Endothelial cell of umbilical vein (primary cell): ENCODE measurements around the gene SULT4A1. TPM values are rescaled to one million over a fixed set of nuclear protein-coding genes. Genes with fewer than 3 reads are reported as not detected.

ENCODE experiments used
- BruUV-seq: library from RNA; stranded (reverse); fragments of 400-500 nt; replicated peaks from 2 replicates; lab custom pipeline; 2021; lab: Mats Ljungman, UMichigan
- CTCF ChIA-PET: fragments of 300-600, 350-600 bp; sonication (Branson Sonifier 250); formaldehyde crosslinking; loops from one replicate; lab custom pipeline; 2021; ENCODE audit warnings: antibody characterized with exemption, inconsistent platforms; lab: Charles Lee
- POLR2A ChIA-PET: fragments of 300-600, 350-600 bp; sonication (Branson Sonifier 250); formaldehyde crosslinking; loops from one replicate; lab custom pipeline; 2021; ENCODE audit warnings: antibody characterized with exemption, inconsistent platforms; lab: Charles Lee
- DNase-seq: peaks from one replicate; pipeline ENCODE4 v3.0.0-alpha.2; 2011; ENCODE audit warnings: low read depth, low spot score
- FAIRE-seq: peaks from 2 replicates; lab custom pipeline; 2011; peaks lifted over from hg19 to GRCh38; lab: Jason Lieb, UNC
- H2AFZ ChIP-seq: 2 replicates; pipeline ENCODE4 v1.6.0; 2012; ENCODE audit warnings: low read depth, low read length, control low read depth, inconsistent platforms
- H3K27ac ChIP-seq: 2 replicates; pipeline ENCODE4 v1.5.1; 2011; ENCODE audit warnings: low read depth, mild to moderate bottlenecking, control low read depth, low read length, moderate library complexity; ENCODE audit not compliant: insufficient read depth
- H3K27me3 ChIP-seq, 2 experiments: 2 replicates each; pipeline versions ENCODE4 v1.6.0 to v1.6.1; 2011; ENCODE audit warnings: low read length in 2 of 2, mixed read lengths in 1 of 2; ENCODE audit not compliant: control insufficient read depth in 2 of 2, insufficient read depth in 2 of 2
- H3K36me3 ChIP-seq, 2 experiments: 2 replicates in 1 of 2; 3 replicates in 1 of 2; pipeline ENCODE4 v1.5.1; 2011; ENCODE audit warnings: low read length in 2 of 2, mild to moderate bottlenecking in 1 of 2, moderate library complexity in 1 of 2; ENCODE audit not compliant: control insufficient read depth in 2 of 2, insufficient read depth in 2 of 2; ENCODE audit errors: extremely low read depth in 1 of 2
- H3K4me1 ChIP-seq: 3 replicates; pipeline ENCODE4 v1.5.1; 2011; ENCODE audit warnings: mild to moderate bottlenecking, low read length; ENCODE audit not compliant: control insufficient read depth, insufficient read depth; ENCODE audit errors: extremely low read depth
- H3K4me2 ChIP-seq: 2 replicates; pipeline ENCODE4 v1.6.1; 2011; ENCODE audit warnings: low read length, control low read depth, mixed read lengths; ENCODE audit not compliant: insufficient read depth
- H3K4me3 ChIP-seq, 3 experiments: fragments of 200-600 bp in 1 of 3; sonication (generic), shearing (Covaris generic) in 1 of 3; replicated peaks in 1 of 3; 2 replicates each; pipeline ENCODE4 v1.5.1; 2011 to 2016; ENCODE audit warnings: control low read depth in 3 of 3, low read length in 3 of 3, mild to moderate bottlenecking in 2 of 3, inconsistent platforms in 1 of 3, low read depth in 1 of 3, moderate library complexity in 1 of 3; ENCODE audit not compliant: insufficient read depth in 1 of 3
- H3K79me2 ChIP-seq: 2 replicates; pipeline ENCODE4 v1.6.0; 2012; ENCODE audit warnings: low read length, inconsistent platforms; ENCODE audit not compliant: control insufficient read depth, insufficient read depth
- H3K9ac ChIP-seq: replicated peaks from 2 replicates; pipeline ENCODE3; 2011; ENCODE audit warnings: low read length, control low read depth; ENCODE audit not compliant: insufficient read depth; ENCODE audit errors: extremely low read depth
- H3K9me1 ChIP-seq: replicated peaks from 3 replicates; pipeline ENCODE4 v1.6.0; 2011; ENCODE audit warnings: mild to moderate bottlenecking, low read length; ENCODE audit not compliant: control insufficient read depth, insufficient read depth; ENCODE audit errors: extremely low read depth
- H3K9me3 ChIP-seq: replicated peaks from 2 replicates; pipeline ENCODE4 v1.5.1; 2012; ENCODE audit warnings: low read length, inconsistent platforms; ENCODE audit not compliant: control insufficient read depth, insufficient read depth
- H4K20me1 ChIP-seq: replicated peaks from 2 replicates; pipeline ENCODE3; 2011; ENCODE audit warnings: mild to moderate bottlenecking, low read length; ENCODE audit not compliant: control insufficient read depth, insufficient read depth; ENCODE audit errors: extremely low read depth
- EZH2 ChIP-seq: IDR thresholded peaks from 2 replicates; pipeline ENCODE4 v1.6.1; 2012; ENCODE audit warnings: borderline replicate concordance, low read depth, mild to moderate bottlenecking, moderate library complexity, low read length, inconsistent platforms; ENCODE audit not compliant: severe bottlenecking
- FOS ChIP-seq: IDR thresholded peaks from 2 replicates; pipeline ENCODE4 v1.6.1; 2011; ENCODE audit warnings: mild to moderate bottlenecking, low read length, moderate library complexity, borderline replicate concordance; ENCODE audit not compliant: insufficient read depth
- GATA2 ChIP-seq: IDR thresholded peaks from 2 replicates; pipeline ENCODE4 v1.7.0; 2011; ENCODE audit warnings: low read depth, mild to moderate bottlenecking, moderate library complexity, mixed read lengths, low read length; ENCODE audit not compliant: insufficient read length, insufficient read depth
- MYC ChIP-seq: IDR thresholded peaks from one replicate; pipeline ENCODE4 v1.6.1; 2011; ENCODE audit warnings: mild to moderate bottlenecking, low read depth, low read length
- POLR2A ChIP-seq: IDR thresholded peaks from 2 replicates; pipeline ENCODE4 v1.6.1; 2012; ENCODE audit warnings: low read depth, mild to moderate bottlenecking, control low read depth, low read length
- POLR2AphosphoS5 ChIP-seq: IDR thresholded peaks from 2 replicates; pipeline ENCODE4 v1.6.1; 2012; ENCODE audit warnings: low read depth, mild to moderate bottlenecking, control low read depth, low read length, moderate library complexity; ENCODE audit not compliant: insufficient read depth
- dilution Hi-C: fragments of 300-500 bp; cut with MboI; formaldehyde crosslinking; loops from one replicate; pipeline ENCODE4 v1.15.0; 2019; ENCODE audit warnings: low sequenced_read_pairs; ENCODE audit not compliant: extremely low pct_ligation_motif_present
- intact Hi-C: fragments of 100-400 bp; cut with micrococcal nuclease; formaldehyde crosslinking; loops from one replicate; pipeline ENCODE4 v1.10.0; 2022
- polyA plus RNA-seq, 4 experiments: library from polyadenylated mRNA; depleted of rRNA in 3 of 4; stranded (reverse) in 3 of 4; unstranded in 1 of 4; fragments of >200 nt; gene quantifications; 2 replicates each; pipeline versions ENCODE4 v1.2.1 to v1.2.3, GENCODE V29; 2011 to 2012; ENCODE audit warnings: missing spikeins in 1 of 4
- total RNA-seq: library from RNA; stranded (reverse); gene quantifications from 2 replicates; pipeline ENCODE4 v1.2.3, GENCODE V29; 2021
- TF ChIP-seq, protein P1 (sequence below): IDR thresholded peaks from 2 replicates; pipeline ENCODE4 v1.6.1; 2011; ENCODE audit not compliant: insufficient read depth, insufficient read length
- TF ChIP-seq, protein P2 (sequence below), 2 donors: IDR thresholded peaks; 1 replicate in 1 of 2; 2 replicates in 1 of 2; pipeline ENCODE4 v1.5.1; 2011; ENCODE audit warnings: low read length in 2 of 2, mild to moderate bottlenecking in 2 of 2, moderate library complexity in 2 of 2, control low read depth in 1 of 2, inconsistent platforms in 1 of 2, low read depth in 1 of 2; ENCODE audit not compliant: insufficient read depth in 1 of 2; ENCODE audit errors: extremely low read depth in 1 of 2

The SULT4A1 gene
- total and polyA plus RNA-seq, 2 donors (not counting 3 experiments of a cell fraction or from before 2014, with no cell fraction given): 0.48 TPM; not detected in 1

DNA sequence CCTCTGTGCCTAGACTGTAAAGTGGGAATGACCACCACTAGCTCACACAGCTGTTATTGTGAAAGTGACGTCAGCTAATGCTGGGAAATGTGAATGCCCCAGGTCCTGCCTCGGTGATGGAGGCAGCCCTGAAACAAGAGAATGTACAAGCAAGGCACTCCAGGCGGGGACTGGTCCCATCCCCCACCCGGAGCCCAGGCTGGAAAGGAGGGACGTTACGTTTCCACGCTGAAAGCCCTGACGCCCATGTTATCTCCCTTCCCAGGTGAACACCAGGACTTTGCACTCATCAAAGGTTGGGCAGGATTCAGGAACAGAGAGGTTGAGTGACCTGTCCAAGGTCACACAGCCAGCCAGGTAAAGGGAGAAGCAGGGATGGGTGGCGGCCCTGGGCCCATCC lies 784 bp downstream of the SULT4A1 start:
- no peaks in the 10 kb centered on the region for H3K9me3 ChIP-seq
- DNase-seq: no peak
- H3K9ac ChIP-seq: no peak overlapping the region
- BruUV-seq: no TSS peak
- no peaks in the 10 kb centered on the region for H3K4me1 ChIP-seq
- TF ChIP-seq EZH2 (no peak), FOS (no peak), GATA2 (no peak), POLR2AphosphoS5 (no peak)
- TF ChIP-seq, protein P1, sequence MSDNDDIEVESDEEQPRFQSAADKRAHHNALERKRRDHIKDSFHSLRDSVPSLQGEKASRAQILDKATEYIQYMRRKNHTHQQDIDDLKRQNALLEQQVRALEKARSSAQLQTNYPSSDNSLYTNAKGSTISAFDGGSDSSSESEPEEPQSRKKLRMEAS: no peak
- H3K79me2 ChIP-seq: no peaks in the 10 kb centered on the region
- FAIRE-seq: no peak
- H3K4me3 ChIP-seq: no peak overlapping the region
- intact Hi-C loops: no loop called here
- H3K27ac ChIP-seq: no peak overlapping the region
- H3K36me3 ChIP-seq: no peaks in the 10 kb centered on the region
- peaks cover 0 to 13% of the 10 kb centered on the region in 2 experiments for H3K27me3 ChIP-seq
- ChIA-PET CTCF (no interaction called here), POLR2A (no interaction called here)
- no peak overlapping the region for H3K4me2 ChIP-seq
- H2AFZ ChIP-seq: no peak overlapping the region
- H3K9me1 ChIP-seq: peaks cover 2% of the 10 kb centered on the region
- dilution Hi-C loops: no loop called here
- no peaks in the 10 kb centered on the region for H4K20me1 ChIP-seq

DNA sequence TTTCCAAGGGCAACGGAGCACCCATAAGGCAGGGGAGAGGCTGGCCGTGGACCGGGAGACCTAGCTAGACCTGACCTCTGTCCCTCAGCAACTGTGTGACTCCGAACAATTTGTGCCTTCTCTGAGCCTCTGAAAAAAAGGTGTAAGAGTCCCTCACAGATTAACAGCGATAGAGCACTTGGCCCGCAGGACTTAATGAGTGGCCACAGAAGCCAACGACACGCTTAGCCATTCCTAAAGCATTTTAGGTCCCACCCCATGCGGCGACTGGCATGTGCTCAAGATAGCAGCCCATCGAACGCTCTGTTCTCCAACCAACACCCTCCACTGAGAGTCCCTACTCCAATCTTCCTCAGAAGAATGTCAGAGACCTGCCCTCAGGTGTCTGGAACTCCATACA lies 1.5 kb downstream of the SULT4A1 start:
- dilution Hi-C loops: no loop called here
- Histone ChIP-seq H3K4me1 (no peaks in the 10 kb centered on the region), H2AFZ (no peak overlapping the region), H3K27ac (no peak overlapping the region), H3K9ac (no peak overlapping the region), H3K9me1 (peaks cover 2% of the 10 kb centered on the region), H3K4me3 (no peak overlapping the region), H3K4me2 (no peak overlapping the region), H3K9me3 (no peaks in the 10 kb centered on the region), H3K27me3 (peaks cover 0 to 13% of the 10 kb centered on the region in 2 experiments), H4K20me1 (no peaks in the 10 kb centered on the region), H3K79me2 (no peaks in the 10 kb centered on the region), H3K36me3 (no peaks in the 10 kb centered on the region)
- CTCF ChIA-PET: no interaction called here
- no peak for TF ChIP-seq EZH2
- no peak for TF ChIP-seq FOS
- TF ChIP-seq POLR2A: no peak
- TF ChIP-seq MYC: no peak
- TF ChIP-seq, protein P2, sequence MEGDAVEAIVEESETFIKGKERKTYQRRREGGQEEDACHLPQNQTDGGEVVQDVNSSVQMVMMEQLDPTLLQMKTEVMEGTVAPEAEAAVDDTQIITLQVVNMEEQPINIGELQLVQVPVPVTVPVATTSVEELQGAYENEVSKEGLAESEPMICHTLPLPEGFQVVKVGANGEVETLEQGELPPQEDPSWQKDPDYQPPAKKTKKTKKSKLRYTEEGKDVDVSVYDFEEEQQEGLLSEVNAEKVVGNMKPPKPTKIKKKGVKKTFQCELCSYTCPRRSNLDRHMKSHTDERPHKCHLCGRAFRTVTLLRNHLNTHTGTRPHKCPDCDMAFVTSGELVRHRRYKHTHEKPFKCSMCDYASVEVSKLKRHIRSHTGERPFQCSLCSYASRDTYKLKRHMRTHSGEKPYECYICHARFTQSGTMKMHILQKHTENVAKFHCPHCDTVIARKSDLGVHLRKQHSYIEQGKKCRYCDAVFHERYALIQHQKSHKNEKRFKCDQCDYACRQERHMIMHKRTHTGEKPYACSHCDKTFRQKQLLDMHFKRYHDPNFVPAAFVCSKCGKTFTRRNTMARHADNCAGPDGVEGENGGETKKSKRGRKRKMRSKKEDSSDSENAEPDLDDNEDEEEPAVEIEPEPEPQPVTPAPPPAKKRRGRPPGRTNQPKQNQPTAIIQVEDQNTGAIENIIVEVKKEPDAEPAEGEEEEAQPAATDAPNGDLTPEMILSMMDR (IDR thresholded peaks at IDR 0.05; ENCODE audit: extremely low read depth in 1 of 2, insufficient read depth in 1 of 2, low read depth in 1 of 2, low read length in 2 of 2): no peak
- TF ChIP-seq POLR2AphosphoS5: no peak
- no TSS peak for BruUV-seq
- DNase-seq: no peak
- no peak for FAIRE-seq
- POLR2A ChIA-PET: no interaction called here
- intact Hi-C loops: no loop called here
